HG03558 (cell line): ENCODE data around the gene ENO1.
A peak's percentile ranks its signal among the peaks of the same experiment; 100 is the strongest.
"Not testable (repeated sequence)": the region's sequence is repeated elsewhere in the genome, so short reads cannot be mapped to it uniquely, and the experiment has no call there.

ENCODE experiments used
- ATAC-seq: cut with Tn5 transposase; IDR thresholded peaks from one replicate; pipeline ENCODE4 v1.9.1; 2021; ENCODE audit warnings: moderate number of reproducible peaks; ENCODE audit not compliant: unreplicated experiment; ENCODE audit errors: extremely low read depth

ENO1 gene

DNA sequence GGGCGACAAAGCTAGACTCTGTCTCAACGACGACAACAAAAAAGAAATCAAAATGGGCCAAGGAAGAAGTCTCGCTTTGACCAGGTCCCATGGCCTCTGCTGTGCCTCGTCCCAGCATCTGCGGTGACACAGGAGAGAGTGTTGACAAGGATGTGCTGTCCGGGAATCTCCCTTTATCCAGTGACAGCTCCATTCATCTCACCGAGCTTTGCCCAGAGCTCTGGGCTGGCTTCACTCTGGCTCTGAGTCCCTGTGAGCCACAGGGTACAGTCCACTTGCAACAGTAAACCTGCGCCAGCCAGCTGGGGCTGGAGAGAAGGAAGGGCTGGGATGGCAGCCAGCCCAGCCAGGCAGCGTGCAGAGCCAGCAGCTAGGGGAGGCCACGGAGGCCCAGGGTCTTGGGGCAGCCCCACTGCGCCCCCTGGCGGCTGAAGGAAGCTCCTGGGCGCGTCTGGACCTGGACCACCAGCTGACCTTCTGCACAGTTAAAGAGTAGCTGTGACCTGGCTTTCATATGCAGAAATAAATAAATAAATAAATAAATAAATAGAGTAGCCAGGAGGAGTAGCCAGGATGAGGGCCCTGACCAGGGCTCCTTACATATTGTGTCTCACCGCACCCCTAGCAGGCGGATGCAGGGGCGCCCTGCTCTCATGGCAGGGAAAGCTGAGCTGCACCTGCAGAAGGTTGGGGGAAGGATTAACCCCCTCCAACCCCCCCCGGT is 29.7 kb downstream of the ENO1 start:
- ATAC-seq, result no peak

DNA sequence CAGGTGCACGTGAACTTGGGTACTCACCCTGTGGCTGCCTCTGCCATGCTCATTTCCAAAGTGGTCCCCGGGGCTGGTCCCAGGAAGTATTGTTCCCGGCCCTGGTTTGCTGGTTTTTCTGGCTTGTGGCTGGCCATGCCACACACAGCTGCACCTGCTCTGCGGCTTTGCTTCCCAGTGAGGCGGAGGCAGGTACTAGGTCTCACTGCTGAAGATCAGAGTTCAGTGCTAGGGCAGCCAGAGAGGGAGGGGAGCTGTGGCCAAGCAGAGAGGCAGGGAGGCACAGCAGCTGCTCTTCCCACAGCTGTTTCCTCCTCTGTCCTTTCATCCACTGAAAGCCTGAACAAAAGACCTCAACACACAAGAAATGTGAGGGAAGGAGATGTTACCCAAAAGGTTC is 30.5 kb downstream of the ENO1 start:
- no peak for ATAC-seq

DNA sequence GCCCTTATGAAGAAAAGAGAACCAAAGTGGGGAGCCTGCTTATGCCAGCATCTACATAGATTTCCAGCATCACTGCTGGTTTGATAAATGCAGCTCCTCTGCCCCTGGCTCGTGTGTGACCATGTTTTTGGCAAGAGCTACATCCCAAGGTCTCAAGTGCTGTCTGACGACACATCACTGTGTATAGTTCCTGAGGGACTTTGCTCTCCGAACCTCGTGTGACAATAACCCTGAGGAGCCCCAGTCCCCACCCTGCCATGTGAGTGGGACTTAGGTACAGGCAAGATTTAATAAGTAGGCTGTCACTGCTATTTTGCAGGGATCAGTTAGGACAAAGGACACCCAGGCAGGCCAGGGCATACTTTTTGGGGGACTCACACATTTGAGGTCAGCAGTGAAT is 32.2 kb downstream of the ENO1 start:
- no peak for ATAC-seq

DNA sequence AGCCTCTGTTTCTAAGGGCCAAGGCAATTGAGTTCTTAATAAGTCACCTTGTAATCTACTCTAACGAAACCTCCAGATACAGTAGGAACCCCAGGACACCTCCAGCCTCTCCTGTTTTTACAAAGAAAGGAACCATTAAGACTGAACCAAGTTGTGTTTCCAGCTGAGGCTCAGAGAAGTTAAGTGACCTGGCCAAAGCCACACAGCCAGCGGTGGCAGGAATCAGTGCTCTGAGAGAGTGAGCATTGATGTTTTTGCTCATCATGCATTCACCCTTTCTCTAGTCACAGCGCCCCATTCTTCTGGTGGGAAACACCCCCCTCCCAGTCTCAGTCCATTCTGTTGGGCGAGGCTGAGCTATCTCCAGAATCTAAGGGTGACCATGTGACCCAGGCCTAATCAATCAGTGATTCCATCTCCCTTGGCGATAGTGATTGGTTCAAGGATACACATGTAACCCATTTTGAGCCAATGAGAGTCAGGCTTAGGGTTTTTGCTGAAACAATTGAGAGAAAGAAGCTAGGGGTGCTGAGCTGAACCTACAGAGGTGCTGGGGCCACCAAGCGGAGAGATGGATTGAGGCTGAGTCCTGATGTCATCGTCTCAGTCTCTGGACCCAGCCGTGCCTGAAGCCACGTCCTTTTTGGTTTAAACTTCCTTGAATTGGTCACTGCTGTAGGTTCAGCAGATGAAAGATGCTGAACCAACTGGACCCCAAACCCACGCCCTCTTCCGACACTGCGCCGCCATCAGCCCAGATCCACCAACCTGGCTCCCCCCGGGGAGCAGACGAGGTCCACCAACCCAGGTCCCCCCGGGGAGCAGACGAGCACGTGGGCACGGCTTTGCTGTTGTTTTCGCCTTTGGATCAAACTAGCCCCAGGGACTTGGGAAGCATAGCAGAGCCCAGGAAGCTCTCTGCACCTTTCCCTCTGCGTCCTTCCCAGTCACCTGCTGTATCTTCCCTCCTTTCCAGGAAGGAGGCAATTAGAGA is 33.1 kb downstream of the ENO1 start:
- no peak for ATAC-seq

DNA sequence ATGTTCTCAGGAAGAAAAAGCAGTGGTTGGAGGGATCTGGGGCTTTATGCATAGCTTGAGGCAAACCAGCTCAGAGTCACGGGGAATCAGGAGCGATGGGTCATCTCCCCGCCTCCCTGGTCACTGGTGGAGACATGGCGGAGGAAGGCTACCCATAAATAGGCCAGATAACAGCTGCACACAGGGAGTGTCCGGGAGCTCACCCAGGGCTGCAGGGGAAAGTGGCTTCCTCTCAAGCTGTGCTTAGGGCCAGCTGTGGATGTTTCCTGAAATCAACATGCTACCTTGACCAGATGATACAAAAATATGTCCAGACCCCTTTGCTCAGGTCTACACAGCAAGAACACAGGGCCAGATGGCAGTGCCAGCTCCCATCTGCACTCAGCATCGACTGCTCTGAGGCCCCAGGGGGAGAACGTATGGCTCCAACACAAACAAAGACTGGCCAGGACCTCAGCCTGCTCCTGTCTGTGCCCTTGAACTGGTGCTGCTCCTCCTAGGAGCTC is 33.9 kb downstream of the ENO1 start:
- ATAC-seq, result no peak

DNA sequence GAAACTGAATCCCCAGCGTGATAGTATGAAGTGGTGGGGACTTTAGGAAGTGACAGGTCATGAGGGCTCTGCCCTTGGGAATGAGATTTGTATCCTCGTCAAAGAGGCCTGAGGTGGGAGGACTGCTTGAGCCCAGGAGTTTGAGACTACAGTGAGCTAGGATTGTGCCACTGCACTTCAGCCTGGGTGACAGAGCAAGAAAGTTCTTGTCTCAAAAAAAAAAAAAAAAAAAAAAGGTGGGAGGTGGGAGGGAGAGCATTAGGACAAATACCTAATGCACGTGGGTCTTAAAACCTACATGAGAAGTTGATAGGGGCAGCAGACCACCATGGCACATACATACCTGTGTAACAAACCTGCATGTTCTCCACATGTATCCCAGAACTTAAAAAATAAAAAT is 37.1 kb downstream of the ENO1 start:
- ATAC-seq, result no peak

DNA sequence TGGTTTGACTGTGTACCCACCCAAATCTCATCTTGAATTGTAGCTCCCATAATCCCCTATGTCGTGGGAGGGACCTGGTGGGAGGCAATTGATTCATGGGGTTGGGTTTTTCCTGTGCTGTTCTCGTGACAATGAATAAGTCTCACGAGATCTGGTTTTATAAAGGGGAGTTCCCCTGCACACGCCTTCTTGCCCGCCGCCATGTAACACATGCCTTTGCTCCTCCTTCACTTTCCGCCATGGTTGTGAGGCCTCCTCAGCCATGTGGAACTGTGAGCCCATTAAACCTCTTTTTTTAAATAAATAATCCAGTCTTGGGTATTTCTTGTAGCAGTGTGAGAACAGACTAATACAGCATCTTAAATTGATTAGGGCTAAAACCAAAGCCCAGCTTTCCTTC is 38.5 kb downstream of the ENO1 start:
- ATAC-seq, result no peak

DNA sequence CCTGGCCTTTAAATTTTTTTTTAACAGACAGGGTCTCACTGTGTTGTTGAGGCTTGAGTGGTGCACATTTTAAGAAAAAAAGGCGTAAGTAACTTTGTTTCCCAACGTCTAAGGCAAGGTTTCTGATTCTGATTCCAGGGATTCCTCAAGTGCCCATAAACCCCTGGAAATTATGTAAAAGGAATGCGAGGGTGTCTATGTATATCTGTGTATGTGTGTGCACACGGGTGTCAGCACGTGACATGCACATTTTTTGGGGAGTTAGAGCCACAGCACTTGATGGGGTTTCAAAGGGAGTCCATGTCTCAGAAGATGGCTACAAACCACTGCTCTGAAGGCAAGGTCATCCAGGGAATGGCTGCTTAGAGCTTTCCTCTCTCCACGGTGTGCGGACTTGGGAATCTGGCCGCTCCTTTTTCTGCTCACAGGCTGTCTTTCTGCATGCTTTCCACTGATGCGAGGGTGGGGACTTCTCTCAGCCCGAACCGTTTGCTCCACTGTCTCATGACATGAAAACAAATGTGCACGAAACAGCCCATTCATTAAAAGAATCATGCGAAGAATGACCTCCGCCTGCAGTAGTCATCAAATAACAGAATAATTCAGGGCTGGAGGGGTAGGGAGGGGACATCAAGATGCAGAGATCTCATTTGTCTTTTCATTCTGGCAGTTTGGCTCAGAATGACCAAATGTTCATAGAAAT is 42.4 kb downstream of the ENO1 start:
- ATAC-seq, result no peak

DNA sequence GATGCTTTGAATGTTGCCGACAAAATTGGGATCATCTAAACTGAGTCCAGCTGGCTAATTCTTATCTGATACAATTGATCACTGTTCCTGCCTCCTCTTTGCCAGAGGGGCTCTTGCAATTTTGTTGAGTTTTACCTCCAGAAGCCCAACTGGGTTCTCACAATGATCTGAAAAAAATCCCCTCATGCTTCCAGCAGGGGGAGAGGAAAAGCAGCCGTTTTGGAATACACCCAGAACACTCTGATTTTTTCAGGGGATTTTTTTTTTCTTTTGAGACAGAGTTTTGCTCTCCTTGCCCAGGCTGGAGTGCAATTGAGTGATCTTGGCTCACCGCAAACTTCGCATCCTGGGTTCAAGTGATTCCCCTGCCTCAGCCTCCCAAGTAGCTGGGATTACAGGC is 47.1 kb downstream of the ENO1 start:
- no peak for ATAC-seq

DNA sequence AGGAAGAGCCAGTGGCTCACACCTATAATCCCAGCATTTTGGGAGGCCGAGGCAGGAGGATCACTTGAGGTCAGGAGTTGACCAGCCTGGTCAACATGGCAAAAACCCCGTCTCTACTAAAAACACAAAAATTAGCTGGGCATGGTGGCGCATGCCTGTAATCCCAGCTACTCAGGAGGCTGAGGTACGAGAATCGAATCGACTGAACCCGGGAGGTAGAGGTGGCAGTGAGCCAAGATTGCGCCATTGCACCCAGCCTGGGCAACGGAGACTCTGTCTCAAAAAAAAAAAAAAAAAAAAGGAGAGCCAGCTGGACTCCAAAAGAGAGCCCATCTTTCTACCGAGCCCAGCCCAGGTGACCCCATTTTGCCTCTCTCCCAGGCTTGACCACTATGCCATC is 47.8 kb downstream of the ENO1 start:
- not testable (repeated sequence) for ATAC-seq

DNA sequence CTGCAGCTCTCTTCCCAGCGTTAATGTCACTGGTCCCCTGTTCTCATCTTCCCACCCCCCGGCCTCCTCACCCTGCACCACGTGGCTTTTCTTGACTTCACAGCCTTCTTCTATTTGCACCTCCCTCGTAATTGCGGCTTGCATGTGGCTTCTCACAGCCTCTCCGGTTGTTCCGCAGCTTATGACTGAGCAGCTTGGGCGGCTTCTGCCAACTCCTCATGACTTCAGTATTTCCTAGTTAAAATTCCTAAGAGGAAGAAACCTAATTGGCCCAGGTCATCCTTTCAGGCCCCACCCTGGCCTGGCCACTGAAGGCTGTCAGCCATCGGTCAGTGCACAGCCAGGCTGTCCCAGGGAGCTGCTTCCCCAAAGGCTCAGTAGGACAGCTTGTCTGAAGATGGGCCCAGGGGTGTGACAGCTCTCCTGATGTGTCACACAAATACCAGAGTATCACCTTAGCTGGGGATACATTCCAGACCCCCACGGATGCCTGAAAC is 52.5 kb downstream of the ENO1 start:
- ATAC-seq, result no peak

DNA sequence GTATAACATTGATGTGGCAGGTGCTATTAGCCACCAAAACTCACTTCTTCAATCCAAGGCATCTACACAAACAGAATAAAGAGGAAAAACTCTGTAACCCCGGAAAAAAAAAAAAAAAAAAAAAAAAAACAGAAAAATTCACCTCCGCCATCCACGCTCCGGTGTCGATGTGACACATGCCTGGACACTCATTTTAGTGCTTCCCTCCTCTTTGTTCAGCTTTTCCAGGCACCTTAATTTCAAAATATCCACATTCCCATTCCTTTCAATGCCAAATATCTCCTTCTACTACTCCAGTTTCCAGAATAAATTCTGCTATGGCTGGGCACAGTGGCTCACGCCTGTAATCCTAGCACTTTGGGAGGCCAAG is 55.2 kb downstream of the ENO1 start:
- ATAC-seq, result no peak

DNA sequence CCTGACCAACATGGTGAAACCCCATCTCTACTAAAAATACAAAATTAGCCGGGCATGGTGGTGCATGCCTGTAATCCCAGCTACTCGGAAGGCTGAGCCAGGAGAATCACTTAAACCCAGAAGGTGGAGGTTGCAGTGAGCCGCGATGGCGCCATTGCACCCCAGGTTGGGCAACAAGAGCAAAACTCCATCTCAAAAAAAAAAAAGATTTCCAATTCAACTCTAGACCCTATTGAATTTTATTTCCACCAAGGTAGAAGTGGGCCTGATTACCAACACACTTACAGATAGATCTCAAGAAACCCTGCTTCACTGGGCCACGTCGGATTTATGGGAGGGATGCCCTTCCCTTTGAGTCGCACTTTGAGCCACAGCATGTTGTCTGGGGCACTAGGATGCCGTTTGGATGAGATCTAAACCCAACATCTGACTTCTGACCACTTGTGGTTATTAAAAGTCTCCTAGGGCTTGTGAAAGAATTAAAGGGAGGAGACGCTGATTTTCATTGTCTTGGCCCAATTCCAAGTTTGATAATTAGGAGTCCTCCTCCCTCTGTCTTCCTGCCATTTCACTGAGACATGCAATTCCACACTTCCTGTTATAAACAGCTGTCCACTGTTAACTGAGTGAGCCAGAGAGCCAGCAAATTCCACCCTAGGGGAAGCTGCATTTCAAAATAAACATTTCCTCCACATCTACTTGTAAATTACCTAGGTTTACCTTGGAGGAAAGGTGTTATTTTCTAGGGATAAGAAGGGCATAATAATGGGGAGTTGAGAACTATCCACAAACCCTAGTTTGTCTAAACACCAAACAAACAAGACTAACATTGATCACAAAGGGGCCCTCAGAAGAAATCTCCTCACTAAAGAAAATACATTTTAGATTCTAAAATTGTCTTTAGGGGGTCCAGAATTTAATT is 55.9 kb downstream of the ENO1 start:
- ATAC-seq, result no peak

DNA sequence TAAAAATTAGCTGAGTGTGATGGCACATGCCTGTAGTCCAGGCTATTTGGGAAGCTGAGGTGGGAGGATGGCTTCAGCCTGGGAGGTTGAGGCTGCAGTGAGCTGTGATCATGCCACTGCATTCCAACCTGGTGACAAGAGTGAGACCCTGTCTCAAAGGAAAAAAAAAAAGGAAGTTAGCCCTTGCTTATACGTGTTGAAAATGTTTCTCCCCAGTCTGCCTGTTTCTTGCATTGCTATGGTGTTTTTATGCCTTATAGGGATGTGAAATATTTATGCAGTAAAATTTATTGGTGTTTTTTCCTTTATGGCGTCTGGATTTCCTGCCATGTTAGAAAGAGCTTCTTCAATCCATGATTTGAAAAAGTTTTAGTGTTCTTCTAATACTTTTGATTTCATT is 57.4 kb downstream of the ENO1 start:
- ATAC-seq, result no peak

DNA sequence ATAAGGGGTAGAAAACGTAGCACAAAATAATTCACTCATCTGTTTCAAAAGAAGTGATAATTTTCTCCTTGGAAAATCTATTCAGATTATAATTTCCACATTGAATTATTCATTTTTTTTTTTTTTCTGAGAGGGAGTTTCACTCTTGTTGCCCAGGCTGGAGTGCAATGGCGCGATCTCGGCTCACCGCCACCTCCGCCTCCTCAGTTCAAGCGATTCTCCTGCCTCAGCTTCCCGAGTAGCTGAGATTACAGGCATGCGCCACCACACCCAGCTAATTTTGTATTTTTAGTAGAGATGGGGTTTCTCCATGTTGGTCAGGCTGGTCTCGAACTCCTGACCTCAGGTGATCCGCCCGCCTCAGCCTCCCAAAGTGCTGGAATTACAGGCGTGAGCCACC is 59.7 kb downstream of the ENO1 start:
- not testable (repeated sequence) for ATAC-seq

DNA sequence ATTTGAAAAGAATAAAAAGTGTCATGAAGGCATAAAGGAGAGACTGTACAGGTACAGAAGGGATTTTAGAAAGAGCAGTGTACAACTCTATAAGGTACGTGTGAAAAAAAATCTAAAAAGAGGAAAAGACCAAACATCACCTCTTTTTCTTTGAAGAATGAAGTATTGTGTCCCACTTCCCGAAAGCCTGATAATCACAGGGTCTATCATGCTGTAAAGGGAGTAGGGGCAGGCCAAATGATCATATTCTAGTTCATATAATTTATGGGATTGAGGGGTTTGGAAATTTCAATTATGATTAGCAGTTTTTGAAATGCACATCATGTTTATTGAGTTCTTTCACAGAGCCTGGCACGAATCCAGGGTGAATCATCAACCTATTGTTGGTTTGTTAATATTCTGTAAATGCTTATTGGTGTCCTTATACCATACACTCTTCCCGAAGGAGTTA is 60.1 kb downstream of the ENO1 start:
- ATAC-seq, result no peak

DNA sequence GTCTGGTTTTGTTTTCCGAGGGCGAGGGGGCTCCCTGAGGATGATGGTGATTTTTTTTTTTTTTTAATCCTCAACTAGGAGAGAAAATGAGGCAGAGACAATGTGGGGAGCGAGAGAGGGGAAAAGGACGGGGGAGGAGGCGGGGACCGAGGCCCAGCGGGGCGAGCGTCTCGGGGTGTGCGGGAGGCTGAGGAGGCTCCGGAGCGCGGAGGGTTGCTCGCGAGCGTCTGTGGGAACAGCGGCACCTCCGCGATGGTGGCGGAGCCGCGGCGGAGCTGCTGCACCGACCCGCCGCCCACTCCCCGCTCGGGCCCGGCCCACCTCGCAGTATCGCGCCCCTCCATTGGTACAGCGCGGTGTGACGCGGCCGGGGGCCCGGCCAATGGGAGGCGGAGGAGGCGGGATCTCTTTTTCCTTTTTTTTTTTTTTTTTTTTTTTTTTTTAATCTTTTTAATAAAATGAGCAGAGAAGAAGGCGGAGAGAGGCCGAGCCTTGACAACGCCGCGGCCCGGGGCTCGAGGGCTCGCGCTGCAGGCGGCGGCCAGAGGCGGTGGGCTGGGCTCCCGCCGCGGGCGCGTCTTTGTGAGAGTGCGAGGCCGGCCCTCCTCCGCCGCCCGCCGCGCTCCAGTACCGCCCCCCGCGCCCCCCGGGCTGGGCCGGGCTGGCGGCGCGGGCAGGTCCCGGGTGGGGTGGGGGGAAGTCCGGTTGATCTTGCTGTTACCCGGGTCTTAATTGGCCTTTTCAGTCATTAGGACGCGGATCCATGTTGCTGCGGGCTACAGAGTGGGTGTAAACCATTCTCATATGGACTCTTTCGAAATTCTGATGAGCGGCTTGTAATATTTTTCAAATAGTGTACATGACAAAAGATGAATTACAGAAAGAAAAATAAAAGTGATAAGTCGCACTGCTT is 60.8 kb downstream of the ENO1 start, which contains the start of gene RERE:
TSS of gene RERE (minus strand) at position 229 of the 913 bp plus-strand sequence.
- peak; percentile 74 for ATAC-seq

DNA sequence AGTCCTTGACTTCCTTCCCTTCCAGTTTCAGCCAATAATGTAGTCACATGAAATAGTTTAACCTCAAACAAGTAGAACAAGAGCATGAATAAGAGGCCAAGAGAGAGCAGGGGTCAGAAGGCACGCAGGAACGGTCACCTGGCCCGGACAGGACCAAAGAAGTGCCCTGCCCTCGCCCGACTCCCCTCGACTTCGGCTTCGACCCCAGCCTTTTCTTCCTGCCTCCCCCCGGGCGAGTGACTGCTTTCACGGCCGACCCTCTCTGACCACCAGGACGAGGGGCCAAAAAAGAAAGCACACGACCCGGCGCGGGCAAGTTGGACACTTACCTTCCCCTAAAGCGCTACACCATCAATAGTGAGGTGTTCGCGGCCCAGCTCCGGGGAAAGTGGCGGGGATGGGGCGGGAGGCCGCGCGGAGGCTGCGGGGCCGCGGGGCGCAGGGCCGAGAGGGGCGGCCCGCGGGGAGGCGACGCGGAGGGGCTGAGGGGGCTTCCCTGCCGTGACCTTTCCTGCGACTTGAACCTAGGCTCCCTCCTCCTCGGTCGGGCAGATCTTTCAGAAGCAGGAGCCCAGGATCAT is 61.6 kb downstream of the ENO1 start:
- ATAC-seq, result no peak
